Measurements from ENCODE around the gene CACNG4. TPM values are rescaled to one million over a fixed set of nuclear protein-coding genes. Genes with fewer than 3 reads are reported as not detected.

The CACNG4 gene
- total RNA-seq, 1 experiment from 2014 or later, result not detected

DNA sequence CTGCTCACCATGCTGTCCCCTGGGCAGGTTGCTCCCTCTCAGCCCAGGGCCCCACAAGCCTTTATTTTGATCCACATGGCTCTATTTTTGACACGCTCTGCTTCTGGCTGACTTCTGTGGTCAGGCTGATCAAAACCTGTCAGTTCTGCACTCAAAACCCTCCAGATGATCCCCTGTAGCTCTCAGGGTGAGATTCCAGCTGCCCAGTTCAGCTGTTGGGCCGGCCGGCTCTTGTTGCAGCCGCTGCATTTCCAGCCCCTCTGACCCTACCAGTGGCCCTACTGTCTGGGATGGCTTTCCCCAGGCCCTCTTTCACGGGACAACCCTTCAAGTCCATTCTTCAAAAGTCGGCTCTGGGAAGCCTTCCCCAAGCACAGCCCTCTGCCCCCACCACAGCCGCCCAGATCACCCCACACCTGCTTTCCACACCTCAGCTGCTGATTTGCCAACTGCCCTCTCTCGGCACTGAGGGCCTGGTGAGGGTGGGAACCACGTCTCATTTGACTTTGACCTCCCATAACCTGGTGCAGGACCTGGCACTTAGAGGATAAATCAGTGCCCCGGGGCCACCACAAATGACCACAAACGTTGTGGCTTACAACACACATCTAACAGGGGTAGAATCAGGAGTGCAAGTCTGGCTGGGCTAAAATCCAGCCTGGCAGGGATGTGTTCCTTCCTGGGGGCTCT is 16.3 kb upstream of the CACNG4 start:
- CTCF ChIA-PET, result no interaction called here
- Histone ChIP-seq H3K27me3 (ENCODE audit: insufficient read depth, low read length) (no peaks in the 10 kb centered on the region), H3K9me2 (ENCODE audit: insufficient read depth) (no peaks in the 10 kb centered on the region), H3K4me2 (ENCODE audit: low read length) (no peak overlapping the region), H3K9me3 (ENCODE audit: control insufficient read depth in 1 of 2, insufficient read depth in 1 of 2, low read depth in 1 of 2, low read length in 2 of 2) (no peaks in the 10 kb centered on the region), H3K79me2 (ENCODE audit: insufficient read depth, low read length) (no peaks in the 10 kb centered on the region), H3K27ac (ENCODE audit: low read depth, low read length) (no peak overlapping the region), H3K4me3 (replicated peaks in 1 of 2; ENCODE audit: low read depth in 1 of 2, low read length in 2 of 2) (no peak overlapping the region), H4K20me1 (ENCODE audit: insufficient read depth) (no peaks in the 10 kb centered on the region), H3K36me3 (ENCODE audit: control insufficient read depth in 1 of 2, insufficient read depth in 2 of 2, low read length in 2 of 2) (no peaks in the 10 kb centered on the region), H3K4me1 (ENCODE audit: control insufficient read depth in 1 of 2, insufficient read depth in 2 of 2, low read length in 2 of 2) (peaks cover 27 to 52% of the 10 kb centered on the region in 2 experiments), H3K9ac (ENCODE audit: low read length) (no peak overlapping the region), H2AFZ (ENCODE audit: low read depth, low read length, poor library complexity, severe bottlenecking) (no peak overlapping the region)
- no peak for TF ChIP-seq SRF (IDR thresholded peaks at IDR 0.05; ENCODE audit: low read depth)
- TF ChIP-seq EZH2phosphoT487 (IDR thresholded peaks at IDR 0.05; ENCODE audit: borderline replicate concordance), result no peak
- TF ChIP-seq, protein P1, sequence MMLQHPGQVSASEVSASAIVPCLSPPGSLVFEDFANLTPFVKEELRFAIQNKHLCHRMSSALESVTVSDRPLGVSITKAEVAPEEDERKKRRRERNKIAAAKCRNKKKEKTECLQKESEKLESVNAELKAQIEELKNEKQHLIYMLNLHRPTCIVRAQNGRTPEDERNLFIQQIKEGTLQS (IDR thresholded peaks at IDR 0.05), result no peak
- TF ChIP-seq CEBPB (IDR thresholded peaks at IDR 0.05; ENCODE audit: low read depth), result no peak
- no peak for TF ChIP-seq ELF1 (IDR thresholded peaks at IDR 0.05; ENCODE audit: borderline replicate concordance, low read depth)
- TF ChIP-seq ZNF274 (IDR thresholded peaks at IDR 0.05; ENCODE audit: low read depth, low read length), result no peak
- TF ChIP-seq, protein P2, sequence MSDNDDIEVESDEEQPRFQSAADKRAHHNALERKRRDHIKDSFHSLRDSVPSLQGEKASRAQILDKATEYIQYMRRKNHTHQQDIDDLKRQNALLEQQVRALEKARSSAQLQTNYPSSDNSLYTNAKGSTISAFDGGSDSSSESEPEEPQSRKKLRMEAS (IDR thresholded peaks at IDR 0.05), result no peak
- BruUV-seq (replicated peaks), result no TSS peak
- ATAC-seq (no peak), DNase-seq (ENCODE audit: low read depth, low spot score) (no peak)
- RAD21 ChIA-PET (ENCODE audit: low non-redundant PET in 1 of 2, low total read pairs in 2 of 2, uncharacterized antibody in 2 of 2, unreplicated experiment in 2 of 2), result no interaction called here
- POLR2A ChIA-PET, result no interaction called here
- intact Hi-C loops (cut with micrococcal nuclease), result no loop called here

DNA sequence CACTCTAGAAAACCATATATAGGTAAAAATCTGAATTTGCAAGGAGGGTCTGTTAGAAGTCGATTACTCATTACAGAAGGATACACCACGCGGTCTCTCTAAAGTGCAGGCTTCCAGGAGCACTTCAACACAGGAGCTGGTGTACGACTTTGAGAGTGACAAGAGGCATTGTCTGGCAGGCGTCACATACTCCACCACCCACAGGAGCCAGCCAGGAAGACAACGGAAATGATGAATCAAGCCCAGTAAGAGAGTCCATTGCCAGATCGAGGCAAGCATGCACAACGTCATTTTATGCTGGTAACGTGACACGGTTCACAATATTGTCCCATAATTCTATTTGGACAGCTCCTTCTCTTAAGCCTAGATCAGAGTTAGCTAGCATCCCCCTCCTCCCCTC is 15.0 kb upstream of the CACNG4 start:
- no TSS peak for BruUV-seq (replicated peaks)
- H3K27me3 ChIP-seq (ENCODE audit: insufficient read depth, low read length), result no peaks in the 10 kb centered on the region
- DNase-seq (ENCODE audit: low read depth, low spot score) (no peak), ATAC-seq (no peak)
- no peak overlapping the region for H3K27ac ChIP-seq (ENCODE audit: low read depth, low read length)
- H3K9me2 ChIP-seq (ENCODE audit: insufficient read depth), result no peaks in the 10 kb centered on the region
- POLR2A ChIA-PET, result no interaction called here
- no peak overlapping the region for H3K4me3 ChIP-seq (replicated peaks in 1 of 2; ENCODE audit: low read depth in 1 of 2, low read length in 2 of 2)
- no peaks in the 10 kb centered on the region for H4K20me1 ChIP-seq (ENCODE audit: insufficient read depth)
- no peaks in the 10 kb centered on the region for H3K36me3 ChIP-seq (ENCODE audit: control insufficient read depth in 1 of 2, insufficient read depth in 2 of 2, low read length in 2 of 2)
- TF ChIP-seq FOSL1 (IDR thresholded peaks at IDR 0.05; ENCODE audit: low read depth) (no peak), JUND (IDR thresholded peaks at IDR 0.05) (no peak), TCF7L2 (IDR thresholded peaks at IDR 0.05; ENCODE audit: borderline replicate concordance, extremely low read depth, insufficient read depth, insufficient read length) (no peak), POLR2AphosphoS5 (IDR thresholded peaks at IDR 0.05; ENCODE audit: low read depth, low read length) (no peak), YY1 (IDR thresholded peaks at IDR 0.05; ENCODE audit: extremely low read depth, insufficient replicate concordance, low read depth, low read length) (no peak)
- TF ChIP-seq, protein P3, sequence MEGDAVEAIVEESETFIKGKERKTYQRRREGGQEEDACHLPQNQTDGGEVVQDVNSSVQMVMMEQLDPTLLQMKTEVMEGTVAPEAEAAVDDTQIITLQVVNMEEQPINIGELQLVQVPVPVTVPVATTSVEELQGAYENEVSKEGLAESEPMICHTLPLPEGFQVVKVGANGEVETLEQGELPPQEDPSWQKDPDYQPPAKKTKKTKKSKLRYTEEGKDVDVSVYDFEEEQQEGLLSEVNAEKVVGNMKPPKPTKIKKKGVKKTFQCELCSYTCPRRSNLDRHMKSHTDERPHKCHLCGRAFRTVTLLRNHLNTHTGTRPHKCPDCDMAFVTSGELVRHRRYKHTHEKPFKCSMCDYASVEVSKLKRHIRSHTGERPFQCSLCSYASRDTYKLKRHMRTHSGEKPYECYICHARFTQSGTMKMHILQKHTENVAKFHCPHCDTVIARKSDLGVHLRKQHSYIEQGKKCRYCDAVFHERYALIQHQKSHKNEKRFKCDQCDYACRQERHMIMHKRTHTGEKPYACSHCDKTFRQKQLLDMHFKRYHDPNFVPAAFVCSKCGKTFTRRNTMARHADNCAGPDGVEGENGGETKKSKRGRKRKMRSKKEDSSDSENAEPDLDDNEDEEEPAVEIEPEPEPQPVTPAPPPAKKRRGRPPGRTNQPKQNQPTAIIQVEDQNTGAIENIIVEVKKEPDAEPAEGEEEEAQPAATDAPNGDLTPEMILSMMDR (IDR thresholded peaks at IDR 0.05 in 2 of 3, conservative IDR thresholded peaks at IDR 0.05 in 1 of 3; ENCODE audit: borderline replicate concordance in 1 of 3, insufficient read depth in 1 of 3, low read depth in 2 of 3, low read length in 2 of 3), result no peak
- H3K4me1 ChIP-seq (ENCODE audit: control insufficient read depth in 1 of 2, insufficient read depth in 2 of 2, low read length in 2 of 2), result peaks cover 39 to 57% of the 10 kb centered on the region in 2 experiments
- H2AFZ ChIP-seq (ENCODE audit: low read depth, low read length, poor library complexity, severe bottlenecking), result no peak overlapping the region
- H3K4me2 ChIP-seq (ENCODE audit: low read length), result no peak overlapping the region
- RAD21 ChIA-PET (ENCODE audit: low non-redundant PET in 1 of 2, low total read pairs in 2 of 2, uncharacterized antibody in 2 of 2, unreplicated experiment in 2 of 2), result no interaction called here
- intact Hi-C loops (cut with micrococcal nuclease), result no loop called here
- H3K79me2 ChIP-seq (ENCODE audit: insufficient read depth, low read length), result no peaks in the 10 kb centered on the region
- no peak overlapping the region for H3K9ac ChIP-seq (ENCODE audit: low read length)
- no peaks in the 10 kb centered on the region for H3K9me3 ChIP-seq (ENCODE audit: control insufficient read depth in 1 of 2, insufficient read depth in 1 of 2, low read depth in 1 of 2, low read length in 2 of 2)
- CTCF ChIA-PET, result no interaction called here

Measured in HCT116 (cell line).